CMK (cell line): ENCODE data around the gene WSCD2.

ENCODE experiments used
- DNase-seq: peaks from one replicate; pipeline ENCODE4 v3.0.0-alpha.2; 2010; ENCODE audit warnings: low read depth

Gene WSCD2

GRCh38 chr12:108129017-108129812, at the start of gene WSCD2:
Gene WSCD2, plus strand, starts transcription at chr12:108129288. Its CDS starts 66,545 bp downstream, at chr12:108195833.
- DNase-seq, result no peak

- no peak for DNase-seq
Observed at GRCh38 chr12:108079721-108080120, 49.4 kb upstream of the WSCD2 start.

GRCh38 chr12:108080363-108080762, 48.7 kb upstream of the WSCD2 start:
- no peak for DNase-seq

- DNase-seq, result no peak
Observed at GRCh38 chr12:108082485-108082884, 46.6 kb upstream of the WSCD2 start.

- no peak for DNase-seq
Observed at GRCh38 chr12:108087900-108088299, 41.2 kb upstream of the WSCD2 start.

GRCh38 chr12:108090107-108090899, 38.8 kb upstream of the WSCD2 start:
- DNase-seq, result no peak

- no peak for DNase-seq
Observed at GRCh38 chr12:108090932-108091678, 38.0 kb upstream of the WSCD2 start.

GRCh38 chr12:108091679-108092051, 37.4 kb upstream of the WSCD2 start:
- no peak for DNase-seq

- DNase-seq, result no peak
Observed at GRCh38 chr12:108093209-108093608, 35.9 kb upstream of the WSCD2 start.

- no peak for DNase-seq
Observed at GRCh38 chr12:108094056-108094649, 34.9 kb upstream of the WSCD2 start.

GRCh38 chr12:108097160-108097911, 31.8 kb upstream of the WSCD2 start:
- no peak for DNase-seq

- no peak for DNase-seq
Observed at GRCh38 chr12:108098374-108098773, 30.7 kb upstream of the WSCD2 start.

GRCh38 chr12:108099073-108099472, 30.0 kb upstream of the WSCD2 start:
- no peak for DNase-seq

- DNase-seq, result no peak
Observed at GRCh38 chr12:108099778-108100489, 29.2 kb upstream of the WSCD2 start.

GRCh38 chr12:108101605-108102175, 27.4 kb upstream of the WSCD2 start:
- DNase-seq, result no peak

- DNase-seq, result no peak
Observed at GRCh38 chr12:108102363-108102762, 26.7 kb upstream of the WSCD2 start.

GRCh38 chr12:108103087-108103486, 26.0 kb upstream of the WSCD2 start:
- no peak for DNase-seq

GRCh38 chr12:108103517-108103916, 25.6 kb upstream of the WSCD2 start:
- DNase-seq, result no peak

- DNase-seq, result no peak
Observed at GRCh38 chr12:108104657-108105056, 24.4 kb upstream of the WSCD2 start.

GRCh38 chr12:108106599-108106998, 22.5 kb upstream of the WSCD2 start:
- no peak for DNase-seq
